EH (cell line): Measurements from ENCODE around the gene MLLT6.

Experiments used
- DNase-seq: peaks from one replicate; pipeline ENCODE4 v3.0.0-alpha.2; 2015; ENCODE audit warnings: low read depth

Gene MLLT6

DNA sequence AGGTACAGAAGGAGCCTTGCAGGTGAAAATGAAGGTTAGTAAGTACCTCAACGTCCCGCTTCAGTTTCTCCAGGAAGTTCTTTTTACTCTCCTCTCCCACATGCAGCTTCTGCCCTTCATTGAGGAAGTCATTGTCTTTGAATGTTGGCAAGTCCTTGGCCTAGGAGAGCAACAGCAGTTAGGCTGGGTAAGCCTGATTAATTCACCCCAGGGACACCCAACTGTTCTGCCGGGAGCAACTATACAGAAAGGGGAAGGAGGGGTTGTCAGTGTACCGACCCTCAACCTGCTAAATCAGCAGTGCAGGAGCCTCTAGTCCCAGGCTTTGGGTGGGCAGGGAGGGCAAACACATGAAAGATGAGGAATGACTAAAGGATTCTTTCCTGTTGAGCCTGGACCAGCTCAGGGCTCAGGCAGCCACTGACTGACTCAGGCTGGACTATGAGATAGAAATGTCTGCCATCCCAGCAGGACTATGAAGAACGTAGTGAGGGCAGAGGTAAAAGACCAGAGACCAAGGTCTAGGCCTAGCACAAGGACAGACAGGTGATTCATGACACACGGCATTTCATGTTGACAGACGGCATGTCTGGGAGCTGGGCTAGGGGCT lies 72.7 kb downstream of the MLLT6 start:
- peak; percentile 9 for DNase-seq
